GM12875 (cell line): ENCODE results near the gene MTHFD1L.

Experiments
- H3K4me3 ChIP-seq: one replicate; pipeline ENCODE4 v1.5.1; 2011; ENCODE audit warnings: low read depth, low read length, control low read depth
- TF ChIP-seq, protein P1 (sequence below): IDR thresholded peaks from 2 replicates; pipeline ENCODE4 v1.5.1; 2011; ENCODE audit warnings: low read depth, mild to moderate bottlenecking, control low read depth, inconsistent platforms, low read length, moderate library complexity, borderline replicate concordance; ENCODE audit not compliant: insufficient read depth

Gene MTHFD1L

GRCh38 chr6:151012321-151013294 is 147.1 kb downstream of the MTHFD1L start:
- TF ChIP-seq, protein P1, sequence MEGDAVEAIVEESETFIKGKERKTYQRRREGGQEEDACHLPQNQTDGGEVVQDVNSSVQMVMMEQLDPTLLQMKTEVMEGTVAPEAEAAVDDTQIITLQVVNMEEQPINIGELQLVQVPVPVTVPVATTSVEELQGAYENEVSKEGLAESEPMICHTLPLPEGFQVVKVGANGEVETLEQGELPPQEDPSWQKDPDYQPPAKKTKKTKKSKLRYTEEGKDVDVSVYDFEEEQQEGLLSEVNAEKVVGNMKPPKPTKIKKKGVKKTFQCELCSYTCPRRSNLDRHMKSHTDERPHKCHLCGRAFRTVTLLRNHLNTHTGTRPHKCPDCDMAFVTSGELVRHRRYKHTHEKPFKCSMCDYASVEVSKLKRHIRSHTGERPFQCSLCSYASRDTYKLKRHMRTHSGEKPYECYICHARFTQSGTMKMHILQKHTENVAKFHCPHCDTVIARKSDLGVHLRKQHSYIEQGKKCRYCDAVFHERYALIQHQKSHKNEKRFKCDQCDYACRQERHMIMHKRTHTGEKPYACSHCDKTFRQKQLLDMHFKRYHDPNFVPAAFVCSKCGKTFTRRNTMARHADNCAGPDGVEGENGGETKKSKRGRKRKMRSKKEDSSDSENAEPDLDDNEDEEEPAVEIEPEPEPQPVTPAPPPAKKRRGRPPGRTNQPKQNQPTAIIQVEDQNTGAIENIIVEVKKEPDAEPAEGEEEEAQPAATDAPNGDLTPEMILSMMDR = no peak
- H3K4me3 ChIP-seq = no peak overlapping the region

DNA sequence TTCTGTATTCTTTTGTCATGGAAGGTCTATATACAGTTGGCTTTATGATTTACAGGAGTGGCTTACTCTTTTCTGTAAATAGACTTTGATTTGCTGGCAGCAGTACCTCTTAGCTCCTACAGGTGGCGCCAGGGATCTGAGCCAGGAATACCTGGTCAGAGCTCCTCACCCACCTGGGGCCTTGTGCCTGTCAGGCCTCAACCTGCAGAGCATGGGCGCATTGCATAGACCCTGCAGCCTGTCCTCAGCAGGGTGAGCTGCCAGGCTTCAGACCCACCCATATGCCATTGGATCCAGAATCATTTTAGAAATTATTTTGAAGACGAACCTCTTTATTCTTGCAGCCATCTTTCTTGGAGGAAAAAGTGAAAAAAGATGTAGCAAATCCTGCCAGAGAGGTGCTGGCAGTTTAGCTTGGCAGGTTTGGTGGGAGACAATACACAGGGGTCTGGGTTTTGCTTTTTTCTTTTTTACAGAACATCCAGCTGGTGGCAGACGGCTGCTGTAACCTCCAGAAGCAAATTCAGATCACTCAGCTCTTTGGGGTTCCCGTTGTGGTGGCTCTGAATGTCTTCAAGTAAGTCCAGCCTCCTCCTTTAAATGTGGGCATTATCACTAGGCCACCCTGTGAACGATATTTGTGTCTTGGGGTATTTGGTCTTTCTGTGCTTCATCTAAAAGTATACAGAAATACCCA is 149.1 kb downstream of the MTHFD1L start:
- TF ChIP-seq, protein P1 = peak; percentile 89
- H3K4me3 ChIP-seq = no peak overlapping the region

GRCh38 chr6:151015101-151015700 is 149.7 kb downstream of the MTHFD1L start:
- TF ChIP-seq, protein P1 = no peak
- no peak overlapping the region for H3K4me3 ChIP-seq

DNA sequence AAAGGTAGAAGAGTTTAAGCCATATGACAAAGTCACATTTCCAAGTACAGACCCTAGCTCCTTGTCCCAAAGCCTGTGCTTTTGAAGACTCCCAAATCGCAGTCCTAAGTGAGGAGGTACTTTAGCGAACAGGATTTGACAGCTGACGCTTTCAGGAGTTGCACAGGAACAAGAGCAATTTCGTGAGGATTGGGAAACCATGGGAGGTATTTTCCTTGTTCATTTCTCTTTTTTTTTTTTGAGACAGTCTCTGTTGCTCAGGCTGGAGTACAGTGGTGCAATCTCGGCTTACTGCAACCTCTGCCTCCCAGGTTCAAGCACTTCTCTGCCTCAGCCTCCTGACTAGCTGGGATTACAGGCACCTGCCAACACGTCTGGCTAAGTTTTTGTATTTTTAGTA is 150.6 kb downstream of the MTHFD1L start:
- no peak overlapping the region for H3K4me3 ChIP-seq
- TF ChIP-seq, protein P1 = no peak

DNA sequence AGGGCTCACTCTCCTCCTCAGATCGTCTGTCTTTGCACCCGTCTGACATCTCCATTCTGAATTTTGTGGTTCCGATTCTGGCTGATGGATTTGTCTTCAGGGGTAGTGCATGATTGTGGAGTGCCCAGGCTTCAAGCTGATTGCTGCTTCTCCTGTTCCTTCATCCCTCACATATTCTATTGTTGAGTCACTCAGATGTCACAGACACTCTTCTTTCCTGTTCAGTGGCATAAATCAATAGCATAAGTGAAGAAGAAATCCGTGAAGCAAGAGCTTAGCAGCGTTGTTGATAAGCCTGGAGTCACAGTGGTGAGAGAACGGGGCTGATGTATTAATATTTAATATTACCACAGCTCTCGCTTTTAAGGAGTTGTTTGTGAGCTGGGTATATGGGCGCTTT is 152.5 kb downstream of the MTHFD1L start:
- no peak overlapping the region for H3K4me3 ChIP-seq
- TF ChIP-seq, protein P1 = no peak

DNA sequence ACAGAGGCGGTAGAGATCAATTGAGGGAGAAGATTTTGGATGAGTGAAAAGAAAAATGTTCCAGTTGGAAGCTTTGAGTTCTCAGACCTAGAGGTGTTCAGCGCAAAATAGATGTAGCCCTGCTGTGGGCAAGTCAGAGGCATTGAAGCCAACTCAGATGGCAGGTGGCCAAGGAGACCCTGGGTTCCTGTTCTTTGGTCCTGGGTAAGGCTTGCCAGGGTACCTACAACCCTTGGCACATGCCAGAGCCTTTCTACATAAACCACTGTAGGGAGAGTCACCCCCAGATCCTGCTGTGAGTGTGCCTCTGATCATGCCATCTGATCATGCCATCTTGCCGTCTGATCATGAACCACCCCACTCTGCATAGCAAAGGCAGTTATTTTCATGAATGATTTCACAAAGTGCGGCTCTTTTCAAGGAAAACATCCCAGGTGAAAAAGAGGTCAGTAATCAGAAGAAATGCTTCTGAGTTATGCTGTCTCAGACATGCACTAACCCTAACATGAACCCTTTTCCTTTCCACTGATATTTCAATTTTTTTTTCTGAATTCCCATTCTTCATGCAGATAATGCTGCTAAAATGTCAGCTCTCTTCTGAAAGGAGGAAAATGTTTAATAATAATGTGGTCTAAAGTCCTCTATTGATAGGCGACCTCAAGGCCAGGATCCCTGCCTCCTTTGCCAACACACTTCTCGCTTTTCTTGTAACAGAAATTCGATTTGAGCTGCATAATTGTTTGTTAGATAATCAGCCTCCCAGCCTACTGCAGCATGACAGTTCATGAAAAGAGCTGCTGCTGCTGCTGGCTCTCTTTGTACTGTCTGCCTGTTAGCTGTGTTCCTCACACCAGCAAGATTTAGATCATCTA is 153.6 kb downstream of the MTHFD1L start:
- TF ChIP-seq, protein P1 = no peak

More for the DNA sequence above, 153.6 kb downstream of the MTHFD1L start:
- H3K4me3 ChIP-seq = no peak overlapping the region
